ENCODE measurements around the gene LCE1B. TPM values are rescaled to one million over a fixed set of nuclear protein-coding genes. Genes with fewer than 3 reads are reported as not detected.

Gene LCE1B
- total RNA-seq, 1 experiment from 2014 or later, result not detected

GRCh38 chr1:152860129-152860528 is 48.4 kb downstream of the LCE1B start:
- TF ChIP-seq CTCF (conservative IDR thresholded peaks at IDR 0.05), result no peak
- H4K8ac ChIP-seq (replicated peaks; ENCODE audit: insufficient read length, low read depth, low read length), result no peak overlapping the region
- H2AK5ac ChIP-seq (ENCODE audit: insufficient read length, low read length), result no peak overlapping the region
- no peak overlapping the region for H2BK120ac ChIP-seq (ENCODE audit: low read depth, low read length, poor library complexity, severe bottlenecking)
- H3K14ac ChIP-seq (ENCODE audit: insufficient read depth, low read length), result no peak overlapping the region
- H4K91ac ChIP-seq (ENCODE audit: insufficient read length, low read depth, low read length), result no peak overlapping the region
- WGBS (ENCODE audit: extremely low coverage, insufficient read length, low lambda C conversion rate), result 100% methylated on average over 1 of the region's 3 CpGs
- no peaks in the 10 kb centered on the region for H3K79me2 ChIP-seq (ENCODE audit: insufficient read depth, low read length)
- no peak overlapping the region for H2AFZ ChIP-seq (ENCODE audit: low read length)
- H3K23me2 ChIP-seq (ENCODE audit: insufficient read length, low read depth, low read length, poor library complexity, severe bottlenecking), result no peaks in the 10 kb centered on the region
- no peak overlapping the region for H3K27ac Mint-ChIP-seq
- H3K18ac ChIP-seq (ENCODE audit: insufficient read length, low read depth, low read length), result no peak overlapping the region
- H2BK15ac ChIP-seq (ENCODE audit: low read depth, low read length), result no peak overlapping the region
- no peak overlapping the region for H3K9ac ChIP-seq (ENCODE audit: extremely low read depth, insufficient read length, low read length)
- H3K4me2 ChIP-seq (ENCODE audit: insufficient read depth, insufficient read length, low read length), result no peak overlapping the region
- H4K20me1 ChIP-seq (ENCODE audit: control insufficient read depth, insufficient read depth, insufficient read length), result no peaks in the 10 kb centered on the region
- H2BK5ac ChIP-seq (ENCODE audit: insufficient read length, low read length), result no peak overlapping the region
- H3K27me3 Mint-ChIP-seq (ENCODE audit: low read depth), result no peaks in the 10 kb centered on the region
- peaks cover 2 to 18% (median 12%) of the 10 kb centered on the region in 3 experiments; a peak in 6 of 7 replicates for H3K36me3 Mint-ChIP-seq (ENCODE audit: insufficient read depth in 1 of 3, low read depth in 3 of 3)
- no peaks in the 10 kb centered on the region for H3K4me1 ChIP-seq (ENCODE audit: insufficient read depth, low read length)
- no peak overlapping the region for H2BK20ac ChIP-seq (ENCODE audit: low read depth, low read length, poor library complexity, severe bottlenecking)
- DNase-seq, result no peak
- no peak overlapping the region for H2BK12ac ChIP-seq (ENCODE audit: insufficient read length, low read depth, low read length)
- H3K4me1 Mint-ChIP-seq, result no peaks in the 10 kb centered on the region
- no peak overlapping the region for H3K56ac ChIP-seq (ENCODE audit: insufficient read length, low read depth, low read length)
- peaks cover 80 to 82% of the 10 kb centered on the region in 2 experiments for H3K9me3 Mint-ChIP-seq
- no peak overlapping the region for H3T11ph ChIP-seq (ENCODE audit: low read length)
- no peak overlapping the region for H3K27ac ChIP-seq (ENCODE audit: insufficient read length, low read depth, low read length)
- no peak overlapping the region for H3K4me3 Mint-ChIP-seq
- H3K23ac ChIP-seq (ENCODE audit: insufficient read length, low read depth, low read length), result no peak overlapping the region
- H3K79me1 ChIP-seq (ENCODE audit: insufficient read depth, low read depth, low read length, poor library complexity, severe bottlenecking), result no peaks in the 10 kb centered on the region
- H3K4ac ChIP-seq (ENCODE audit: low read depth, low read length), result no peak overlapping the region
- H3K9me3 ChIP-seq (ENCODE audit: control insufficient read depth, low read depth, low read length), result peaks cover 82% of the 10 kb centered on the region
- no peaks in the 10 kb centered on the region for H3K27me3 ChIP-seq (ENCODE audit: insufficient read depth, low read length)
- no peak overlapping the region for H4K5ac ChIP-seq (ENCODE audit: insufficient read length, low read depth, low read length)
